Stimulated activated CD4-positive, alpha-beta T cell treated with anti-CD3 and anti-CD28 coated beads, Interleukin-4, amount 100 ng/mL, for 1 hour (primary cell): ENCODE results near the gene ZDHHC19.
"Not testable (repeated sequence)": the region's sequence is repeated elsewhere in the genome, so short reads cannot be mapped to it uniquely, and the experiment has no call there.

Experiments used
- DNase-seq: peaks from one replicate; pipeline ENCODE4 v3.0.0-alpha.2; 2020

ZDHHC19 gene

DNA sequence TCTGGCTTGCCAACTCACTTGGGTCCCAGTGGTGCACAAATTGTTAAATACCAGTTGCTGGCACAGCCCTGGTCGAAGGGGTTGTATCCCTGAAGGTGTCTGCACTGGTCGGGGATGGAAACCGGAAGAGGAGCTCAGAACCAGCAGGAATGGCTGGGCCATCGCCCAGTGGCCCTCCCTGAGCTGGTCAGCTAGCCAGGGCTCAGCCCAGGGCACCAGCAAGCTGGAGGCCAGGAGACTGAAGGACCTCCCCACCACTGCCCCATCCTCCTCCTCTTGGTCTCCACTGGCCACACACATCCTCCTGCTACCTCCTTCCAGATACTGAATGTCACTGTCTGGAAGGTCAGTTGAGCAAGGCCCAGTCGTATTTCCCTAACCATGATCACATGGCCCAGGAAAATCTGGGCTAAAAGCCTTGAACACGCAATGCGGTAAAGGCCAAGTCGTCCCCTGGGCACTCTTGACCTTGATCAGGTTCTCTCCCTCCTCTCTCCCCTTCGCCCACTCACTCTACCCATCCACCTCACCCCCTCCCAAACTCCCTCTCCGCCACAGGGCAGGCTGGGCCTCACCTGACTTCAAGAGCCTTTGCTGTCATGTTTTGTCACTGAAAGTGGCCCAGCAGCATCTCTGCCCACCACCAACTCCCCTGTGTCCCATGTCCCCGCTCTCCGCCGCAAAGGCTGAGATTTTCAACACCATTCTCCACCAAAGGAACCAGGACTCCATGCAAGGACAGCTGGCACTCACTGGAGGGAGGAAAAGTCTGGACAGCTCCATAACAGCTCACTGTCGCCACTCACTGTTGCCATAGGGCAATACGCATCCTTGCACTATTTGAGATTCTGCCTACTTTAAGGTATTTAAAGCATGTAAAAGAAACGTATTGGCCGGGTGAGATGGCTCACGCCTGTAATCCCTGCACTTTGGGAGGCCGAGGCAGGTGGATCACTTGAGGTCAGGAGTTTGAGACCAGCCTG, 12.1 kb downstream of the ZDHHC19 start:
- no peak for DNase-seq

DNA sequence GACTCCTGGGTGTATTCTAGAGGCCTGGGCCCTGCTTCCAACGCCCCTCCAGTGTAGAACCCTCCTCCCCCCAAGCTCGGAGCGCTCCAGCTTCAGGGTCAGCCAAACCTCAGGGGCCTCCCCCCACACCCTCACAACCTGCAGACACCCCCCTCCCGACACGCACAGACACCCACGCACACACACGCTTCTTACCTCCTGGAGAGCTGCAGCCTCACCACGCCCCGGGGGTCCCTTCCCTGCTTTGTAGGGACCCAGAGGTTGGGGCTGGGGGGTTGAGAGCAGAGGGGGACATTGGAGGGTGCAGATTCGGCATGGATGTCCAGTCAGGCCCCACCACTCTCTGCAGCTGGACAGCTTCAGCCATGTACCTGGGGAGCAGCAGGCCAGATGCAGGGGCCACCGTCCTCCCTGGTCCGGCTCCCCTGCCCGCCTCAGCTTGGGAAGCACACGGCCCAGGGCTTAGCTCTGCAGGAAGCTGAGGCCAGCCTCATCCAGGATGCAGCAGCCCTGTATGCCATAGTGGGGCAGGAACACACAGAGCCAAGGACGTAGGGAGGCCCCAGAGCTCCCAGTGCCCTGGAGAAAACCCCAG, 13.0 kb downstream of the ZDHHC19 start:
- DNase-seq: no peak

DNA sequence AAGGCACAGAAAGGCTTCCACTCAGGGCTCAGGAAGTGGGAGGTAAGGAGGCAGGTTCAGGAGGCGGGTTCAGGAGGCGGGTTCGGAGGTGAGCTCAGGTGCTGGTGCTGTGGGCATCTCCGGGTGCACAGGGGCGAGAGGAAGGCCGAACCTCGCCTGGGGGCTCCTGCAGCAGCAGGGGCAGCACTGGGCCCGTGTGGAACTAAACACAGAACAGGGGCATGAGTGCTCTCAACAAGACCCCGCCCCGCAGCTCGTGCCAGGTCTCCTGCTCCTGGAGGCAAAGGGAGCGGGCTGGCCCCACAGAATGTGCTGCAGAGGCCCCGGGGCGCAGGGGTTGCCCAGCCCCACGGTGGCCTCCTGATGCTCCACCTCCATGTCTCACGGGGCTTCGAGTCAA, 13.7 kb downstream of the ZDHHC19 start:
- no peak for DNase-seq

DNA sequence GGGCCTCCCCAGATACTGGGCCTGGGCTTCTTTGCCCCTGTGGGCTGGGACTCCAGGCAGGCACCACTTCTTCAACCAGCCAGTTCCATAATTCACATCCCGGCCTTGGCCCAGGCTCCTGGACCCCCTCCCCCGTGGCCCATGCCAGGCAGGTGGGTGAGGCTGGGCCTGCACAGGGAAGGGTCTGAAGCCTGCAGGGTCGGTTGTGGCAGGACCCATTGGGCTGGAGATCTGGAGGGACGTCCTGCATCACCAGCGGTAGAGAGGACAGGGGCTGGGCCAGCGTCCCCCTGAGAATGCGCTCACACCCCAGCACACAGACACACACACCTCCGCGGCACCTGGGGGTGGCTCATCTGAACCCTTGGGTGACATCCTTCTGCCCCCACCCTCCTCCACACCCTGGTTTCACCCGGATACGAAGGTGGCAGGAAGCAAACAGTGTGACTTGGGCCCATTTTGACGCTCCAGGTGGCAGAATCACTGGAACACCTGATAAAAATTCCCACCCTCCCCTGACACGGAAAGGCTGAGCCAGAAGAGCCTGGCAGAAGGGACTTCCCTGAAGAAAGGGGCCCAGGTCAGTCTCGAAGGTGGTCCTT, 15.4 kb downstream of the ZDHHC19 start:
- no peak for DNase-seq

DNA sequence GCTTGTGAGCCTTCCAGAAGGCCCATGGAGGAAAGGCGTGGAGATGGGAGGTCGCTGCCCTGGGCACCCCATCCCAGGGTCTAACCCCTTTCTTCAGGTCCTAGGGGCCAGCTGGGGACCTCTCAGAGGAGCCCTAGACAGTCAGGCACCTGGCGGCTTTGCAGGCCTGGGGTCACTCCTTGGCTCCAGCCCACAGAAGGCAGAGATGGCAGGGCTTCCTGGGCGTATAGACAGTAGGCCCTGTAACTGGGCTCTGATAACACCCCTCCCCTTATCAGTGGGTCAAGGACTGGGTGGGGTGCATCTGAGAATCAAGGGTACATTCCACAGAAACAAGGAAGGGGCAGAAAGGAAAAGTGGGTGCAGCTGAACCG, 16.7 kb downstream of the ZDHHC19 start:
- DNase-seq: no peak

DNA sequence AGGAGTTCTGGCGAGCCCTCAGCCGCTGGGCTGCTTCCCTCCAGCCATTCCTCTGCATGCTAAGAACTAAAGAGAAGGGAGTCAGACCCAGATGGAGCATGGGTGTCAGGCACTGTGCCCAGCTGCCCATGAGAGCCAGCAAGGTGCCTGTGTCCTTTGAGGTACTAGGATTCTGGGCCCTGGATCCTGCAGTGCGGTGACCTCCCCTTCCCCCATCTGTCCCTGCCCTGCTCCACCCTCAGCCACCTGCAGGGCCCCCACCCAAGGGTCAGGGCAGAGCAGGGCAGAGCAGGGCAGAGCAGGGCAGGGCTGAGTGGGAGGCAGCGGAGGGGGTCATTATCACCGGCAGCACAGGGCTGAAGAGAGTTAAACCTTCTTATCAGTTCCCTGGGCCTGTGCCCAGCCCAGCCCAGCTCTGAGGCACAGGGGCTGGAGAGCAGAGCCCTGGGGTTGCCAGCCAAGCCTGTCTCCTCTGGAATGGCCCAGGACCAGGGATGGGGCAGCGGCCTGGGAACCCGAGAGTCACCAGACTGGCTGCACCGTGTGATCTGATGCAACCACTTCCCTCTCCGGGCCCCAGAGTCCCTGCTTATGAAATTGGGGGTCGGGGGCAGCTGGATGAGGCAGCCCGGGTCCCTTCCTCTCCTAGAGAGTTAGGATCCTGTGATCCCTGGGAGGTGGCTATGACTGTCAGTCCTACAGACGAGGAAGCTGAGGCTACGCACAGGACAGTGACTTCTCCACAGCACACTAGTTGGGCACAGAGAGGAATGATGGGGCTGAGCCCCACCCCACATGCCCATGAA, 17.3 kb downstream of the ZDHHC19 start:
- no peak for DNase-seq

DNA sequence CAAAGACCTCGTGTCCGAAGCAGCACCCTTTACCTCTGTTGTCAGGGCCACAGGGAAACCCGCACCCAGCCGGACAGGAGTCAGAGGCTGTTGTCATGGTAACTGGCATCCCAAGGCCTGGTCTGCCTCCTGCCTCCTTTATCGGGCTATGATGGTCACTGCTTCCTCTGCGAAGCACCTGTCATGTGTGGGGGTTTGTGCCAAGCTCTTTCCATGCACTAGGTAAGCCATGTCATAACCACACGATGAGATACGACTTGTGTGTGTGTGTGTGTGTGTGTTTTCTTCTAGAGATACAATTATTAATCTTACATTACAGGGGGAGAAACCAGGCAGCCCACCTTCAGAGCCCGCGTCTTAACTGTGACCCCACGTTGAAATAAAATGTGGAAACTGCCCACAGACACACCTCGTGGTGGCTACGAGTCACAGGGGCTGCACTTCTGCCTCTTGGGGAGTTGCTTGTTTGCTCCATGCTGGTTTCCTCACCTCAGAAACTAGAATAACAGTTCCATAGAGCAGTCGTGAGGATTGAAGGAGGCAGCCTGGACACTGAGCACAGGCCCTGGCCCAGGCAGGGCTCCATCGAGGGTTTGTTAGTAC, 18.0 kb downstream of the ZDHHC19 start:
- DNase-seq: no peak

DNA sequence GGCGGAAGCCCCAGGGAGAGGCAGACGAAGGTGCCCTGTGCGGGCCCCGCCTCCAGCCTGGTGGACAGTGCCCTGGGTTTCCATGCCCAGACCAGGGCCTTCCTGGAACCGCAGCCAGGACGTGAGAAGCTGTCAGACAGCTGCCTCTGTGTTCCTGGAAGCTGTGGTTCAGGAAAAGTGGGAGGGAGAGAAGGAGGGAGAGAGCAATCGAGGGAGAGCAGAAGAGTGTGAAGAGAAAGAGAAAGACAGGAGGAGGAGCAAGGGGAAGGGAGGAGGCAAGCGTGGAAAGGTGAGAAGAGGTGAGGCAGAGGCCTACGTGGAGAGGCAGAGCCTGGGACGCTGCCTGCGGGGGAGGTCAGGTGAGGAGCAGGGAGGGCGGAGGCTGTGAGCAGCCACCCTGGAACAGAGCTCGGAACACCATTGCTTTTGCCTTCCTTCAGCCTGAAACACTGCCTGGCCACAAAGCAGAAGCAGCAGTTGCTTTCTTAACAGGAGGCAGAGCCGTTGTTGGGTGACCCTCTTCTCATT, 18.6 kb downstream of the ZDHHC19 start:
- DNase-seq: no peak

DNA sequence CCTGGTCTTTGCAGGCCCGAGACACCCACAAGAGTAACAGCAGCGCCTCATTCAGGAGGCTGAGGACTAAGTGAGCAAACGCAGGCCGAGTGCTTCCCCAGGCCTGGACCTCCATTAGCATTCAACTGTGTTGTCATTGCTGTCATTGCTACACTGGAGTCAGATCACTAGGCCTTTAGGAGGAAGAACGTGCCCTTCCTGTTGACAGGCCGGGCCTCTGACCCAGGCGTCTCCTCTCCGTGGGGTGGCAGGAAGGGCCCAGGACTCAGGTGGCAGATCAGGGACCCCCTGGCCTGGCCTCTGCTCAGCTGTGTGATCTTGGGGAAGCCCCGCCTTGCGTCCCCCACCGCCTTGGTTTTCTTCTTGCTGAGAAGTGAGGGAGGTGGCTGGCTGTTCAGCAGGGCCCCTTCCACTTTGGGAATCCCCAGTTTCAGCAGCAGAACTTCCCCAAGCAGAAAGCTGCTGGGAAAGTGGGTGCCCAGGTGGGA, 19.1 kb downstream of the ZDHHC19 start:
- DNase-seq: peak; percentile 51

DNA sequence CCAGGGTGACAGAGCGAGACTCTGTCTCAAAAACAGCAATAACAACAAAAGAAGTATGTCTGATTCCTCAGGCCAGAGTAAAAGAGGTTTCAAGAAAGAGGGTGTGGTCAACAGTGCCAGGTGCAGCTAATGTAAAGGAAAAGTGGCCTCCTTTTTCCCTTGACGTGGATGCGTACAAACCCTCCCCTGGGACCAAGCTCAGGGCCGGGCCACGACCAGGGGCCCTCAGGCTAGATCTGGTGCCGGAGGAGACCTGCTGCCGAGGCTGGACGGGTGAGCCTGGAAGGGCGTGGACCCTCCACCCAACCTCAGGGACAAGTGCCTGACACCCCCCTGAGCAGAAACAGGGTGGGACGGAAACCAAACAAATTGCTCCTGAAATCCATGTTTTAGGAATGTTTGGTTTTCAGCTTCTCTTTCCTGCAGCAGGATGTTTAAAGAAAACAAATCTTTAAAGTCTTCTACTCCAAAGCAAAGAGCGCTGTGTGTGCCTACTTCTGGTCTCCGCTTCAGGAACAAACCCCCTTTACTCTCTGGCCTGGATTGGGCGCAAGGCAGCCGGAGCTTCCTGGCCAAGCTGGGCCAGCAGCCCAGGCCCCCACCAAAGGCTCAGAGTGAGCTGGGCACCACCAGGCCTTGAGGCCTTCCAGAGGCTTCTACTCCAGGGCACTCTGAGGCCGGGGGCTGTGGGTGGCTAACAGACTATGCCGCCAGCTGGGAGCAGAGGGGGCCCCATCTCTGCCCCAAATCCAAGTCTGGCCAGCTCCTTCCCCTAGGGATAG, 21.4 kb downstream of the ZDHHC19 start:
- no peak for DNase-seq

DNA sequence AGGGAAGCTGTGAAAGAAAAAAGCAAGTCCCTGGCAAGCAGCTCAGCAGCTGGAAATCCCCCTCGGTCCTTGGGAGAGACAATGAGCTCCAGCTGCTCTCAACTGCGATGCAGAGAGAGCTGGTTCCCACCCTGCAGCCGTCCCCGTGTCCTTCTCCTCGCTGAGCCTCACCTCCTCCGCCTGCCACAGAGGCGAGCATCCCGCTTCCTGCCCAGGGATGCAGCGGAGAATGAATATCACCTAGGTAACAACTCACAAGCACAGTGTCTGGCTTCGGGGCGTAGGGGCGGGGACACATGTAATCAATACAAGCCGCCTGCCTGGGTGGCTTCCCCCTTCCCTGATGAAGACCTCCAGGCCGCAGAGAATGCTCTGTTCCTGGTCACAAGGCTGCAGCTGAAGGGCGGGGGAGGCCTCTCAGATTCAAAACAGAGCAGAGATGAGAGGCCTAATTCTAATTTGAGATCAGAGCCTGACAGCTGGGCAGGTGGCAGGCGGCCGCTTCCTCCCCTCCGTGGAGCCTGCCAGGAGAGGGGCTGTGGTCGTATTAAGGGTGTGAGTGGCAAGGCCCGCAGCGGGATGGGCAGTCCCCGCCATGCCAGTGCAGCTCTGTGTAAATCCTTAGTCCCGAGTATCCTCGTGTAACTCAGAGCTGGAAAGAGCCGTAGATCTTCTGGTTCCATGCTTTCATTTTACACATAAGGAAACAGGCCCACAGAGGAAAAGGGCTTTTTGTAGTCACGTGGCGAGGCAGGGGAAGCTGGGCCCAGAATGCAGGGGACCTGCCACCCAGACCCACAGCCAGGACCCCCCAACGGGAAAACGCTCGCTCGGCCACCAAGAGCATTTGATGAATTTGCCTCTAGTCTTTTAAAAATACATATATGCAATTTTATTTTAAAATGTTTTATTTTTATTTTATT, 24.3 kb downstream of the ZDHHC19 start:
- no peak for DNase-seq

DNA sequence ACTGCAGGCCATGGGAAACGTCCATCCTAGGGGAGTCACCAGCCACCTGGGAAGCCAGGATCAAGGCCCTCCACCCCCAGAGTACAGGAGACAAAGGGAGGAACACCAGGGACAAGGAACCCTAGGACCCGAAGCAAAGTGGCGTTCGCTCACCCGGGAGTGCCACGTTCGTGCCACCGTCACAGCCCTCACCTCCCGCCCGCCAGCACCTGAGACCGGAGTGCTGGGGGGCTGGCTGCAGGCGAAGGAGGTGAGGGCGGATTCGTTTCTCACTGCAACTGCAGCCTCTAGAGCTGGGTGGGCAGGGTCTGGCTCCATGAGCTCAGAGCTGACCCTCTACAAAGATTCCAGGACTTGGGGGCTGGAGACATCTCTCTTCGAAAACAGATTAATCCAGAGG, 26.3 kb downstream of the ZDHHC19 start:
- DNase-seq: no peak

DNA sequence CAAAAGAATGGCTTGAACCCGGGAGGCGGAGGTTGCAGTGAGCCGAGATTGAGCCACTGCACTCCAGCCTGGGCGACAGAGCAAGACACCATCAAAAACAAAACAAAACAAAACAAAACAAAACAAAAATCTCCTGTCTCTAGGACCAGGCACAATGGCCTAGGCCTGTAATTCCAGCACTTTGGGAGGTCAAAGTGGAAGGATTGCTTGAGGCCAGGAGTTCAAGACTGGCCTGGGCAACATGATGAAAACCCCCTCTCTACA, 27.1 kb downstream of the ZDHHC19 start:
- DNase-seq: not testable (repeated sequence)

DNA sequence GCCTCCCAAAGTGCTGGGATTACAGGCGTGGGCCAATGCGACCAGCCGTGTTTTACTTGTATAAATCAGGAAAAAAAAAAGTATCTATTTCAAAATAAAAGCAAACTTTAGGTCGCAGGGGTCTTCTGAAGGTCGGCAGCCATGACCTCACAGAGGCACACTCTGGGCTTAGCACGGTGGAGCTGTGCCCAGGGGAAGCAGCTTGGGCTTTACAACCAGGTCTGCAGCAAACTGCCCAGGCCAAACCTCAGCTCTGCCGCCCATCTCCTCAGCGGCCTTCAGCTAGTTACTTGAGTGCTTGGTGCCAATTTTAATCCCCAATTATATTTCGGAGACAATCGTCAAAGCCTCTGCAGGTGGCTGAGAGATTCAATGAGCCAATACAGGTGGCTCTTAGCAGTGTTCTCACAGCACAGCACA, 30.1 kb downstream of the ZDHHC19 start:
- no peak for DNase-seq

DNA sequence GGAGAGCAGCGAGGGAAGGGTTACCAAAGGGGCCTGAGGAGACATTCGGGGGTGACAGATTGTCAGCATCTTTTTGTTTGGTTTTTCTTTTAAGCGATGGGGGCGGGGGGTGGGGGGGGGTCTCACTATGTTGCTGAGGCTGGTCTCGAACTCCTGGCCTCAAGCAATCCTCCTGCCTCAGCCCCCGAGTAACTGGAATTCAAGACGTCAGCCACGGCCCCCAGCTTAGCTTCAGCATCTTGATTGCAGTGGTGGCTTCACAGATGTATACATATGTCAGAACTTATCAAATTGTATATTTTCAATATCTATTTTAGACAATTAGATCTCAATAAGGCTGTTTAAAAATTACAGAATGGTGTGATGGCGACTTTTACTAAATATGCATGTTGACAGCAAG, 30.9 kb downstream of the ZDHHC19 start:
- DNase-seq: no peak

DNA sequence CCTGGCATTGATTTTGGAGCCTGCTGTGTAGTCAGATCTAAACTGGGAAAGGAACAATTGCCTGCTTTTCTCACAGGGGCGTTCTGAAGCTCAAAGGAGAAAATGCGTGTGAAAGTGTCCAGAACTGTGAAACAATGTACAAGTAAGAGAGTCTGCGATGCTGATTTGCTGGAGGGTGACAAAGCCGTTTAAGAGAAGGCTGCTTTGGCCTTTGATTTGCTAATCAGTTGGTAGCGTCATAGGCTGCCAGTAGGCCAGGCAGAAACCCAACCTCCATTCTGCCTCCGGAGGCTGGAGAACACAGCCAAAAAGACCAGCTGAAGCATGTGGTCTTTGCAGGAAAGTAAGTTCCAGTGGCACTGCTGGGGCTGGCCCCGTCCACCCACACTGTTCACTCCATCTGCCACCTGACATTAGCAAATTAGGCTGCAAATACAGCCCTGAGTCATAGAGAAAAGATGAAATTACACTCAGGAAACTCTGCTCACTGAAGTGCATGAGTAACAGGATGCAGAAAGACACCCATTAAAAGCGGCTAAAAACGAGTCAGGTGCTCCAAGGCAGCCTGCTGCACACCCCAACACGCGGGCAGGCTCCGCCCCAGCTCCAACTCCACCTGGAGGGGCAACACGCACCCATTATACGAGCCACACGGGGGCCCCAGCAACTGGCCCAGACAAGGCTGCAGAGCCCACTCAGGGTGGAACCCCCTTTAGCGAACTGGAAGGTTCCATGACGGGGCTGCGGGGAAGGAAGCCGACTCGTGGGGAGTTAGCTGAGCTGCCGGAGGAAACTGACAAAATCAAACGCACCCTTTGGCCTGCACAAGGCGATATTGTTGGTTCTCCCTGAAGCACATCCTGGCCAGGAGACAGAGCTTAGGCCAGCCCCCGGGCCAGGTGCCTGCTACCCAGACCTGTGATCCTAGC, 31.6 kb downstream of the ZDHHC19 start:
- peak; percentile 79 for DNase-seq

DNA sequence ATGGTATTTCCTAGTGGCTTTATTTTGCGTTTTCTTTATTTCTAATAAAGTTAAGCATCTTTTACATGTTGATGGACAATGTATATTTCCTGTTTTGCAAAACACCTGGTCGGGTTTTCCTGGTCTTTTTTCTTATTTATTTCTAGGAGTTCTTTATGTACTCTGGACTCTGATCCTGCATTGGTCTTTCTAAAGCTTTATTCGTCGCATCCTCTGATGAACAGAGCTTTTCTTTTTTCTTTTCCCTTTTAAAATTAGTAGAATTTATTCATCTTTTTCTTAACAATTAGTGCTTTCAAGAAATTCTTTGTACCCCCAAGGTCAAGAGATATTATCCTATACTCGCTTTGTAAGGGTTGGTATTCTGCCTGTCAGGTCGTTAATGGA, 32.2 kb downstream of the ZDHHC19 start:
- no peak for DNase-seq

DNA sequence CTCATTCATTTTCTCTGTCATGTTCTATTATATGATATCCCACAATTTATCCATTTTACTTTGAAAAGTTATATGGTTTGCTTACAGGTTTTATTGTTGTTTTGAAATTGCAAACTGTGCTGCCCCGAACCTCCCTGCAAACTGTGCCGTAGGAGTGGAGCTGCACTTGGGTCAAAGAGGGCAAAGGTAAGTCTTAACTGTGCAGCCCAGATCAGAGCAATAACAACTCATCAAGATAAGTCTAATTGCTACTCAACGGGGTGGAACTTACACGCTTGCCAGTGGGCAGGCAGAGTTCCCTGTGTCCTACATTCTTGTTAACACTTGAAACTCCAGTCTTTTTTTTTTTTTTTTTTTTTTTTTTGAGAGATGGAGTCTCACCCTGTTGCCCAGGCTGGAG, 33.2 kb downstream of the ZDHHC19 start:
- no peak for DNase-seq

DNA sequence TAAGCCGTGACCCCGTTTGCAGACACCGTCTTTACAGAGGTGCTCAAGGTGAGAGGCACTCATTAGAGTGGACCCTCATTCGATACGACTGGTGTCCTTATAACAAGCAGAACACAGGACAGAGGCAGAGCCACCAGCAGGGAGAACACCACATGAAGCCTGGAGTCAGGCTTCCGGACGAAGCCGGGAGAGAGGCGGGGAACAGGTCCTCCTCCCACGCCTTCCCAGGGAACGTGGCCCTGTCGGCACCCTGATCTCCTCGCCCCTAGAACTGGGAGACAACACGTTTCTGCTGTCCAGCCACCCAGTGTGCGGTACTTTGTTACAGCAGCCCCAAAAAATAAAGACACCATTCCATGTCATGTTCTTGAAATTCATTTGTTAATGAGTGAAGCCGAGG, 33.6 kb downstream of the ZDHHC19 start:
- no peak for DNase-seq

DNA sequence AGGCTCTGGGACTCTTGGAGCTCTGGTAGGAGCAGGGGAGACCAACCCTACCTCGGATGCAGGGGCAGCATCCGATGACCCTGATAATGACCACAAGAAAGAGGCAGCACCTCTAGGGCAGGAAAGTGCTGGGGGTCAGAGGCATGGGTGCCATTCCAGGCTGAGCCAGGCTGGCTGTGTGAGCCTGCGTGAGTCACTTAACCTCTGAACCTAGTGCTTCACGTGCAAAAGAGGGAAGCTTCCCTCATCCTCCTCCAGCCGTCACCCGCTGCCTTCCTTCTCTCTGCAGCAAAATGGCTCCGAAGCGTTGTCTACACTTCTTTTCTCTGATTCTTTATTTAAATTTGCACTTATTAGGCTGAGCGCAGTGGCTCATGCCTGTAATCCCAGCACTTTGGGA, 35.5 kb downstream of the ZDHHC19 start:
- DNase-seq: no peak
